OCI-LY1 (cell line): ENCODE data around the gene GID8.

Experiments used
- H2AFZ ChIP-seq: fragments of 200-600 bp; sonication (generic), shearing (Covaris generic); 2 replicates; pipeline ENCODE4 v1.6.0; 2014; ENCODE audit warnings: antibody characterized with exemption, mild to moderate bottlenecking, low read length
- H3F3A ChIP-seq: fragments of 200-600 bp; sonication (generic), shearing (Covaris generic); 2 replicates; pipeline ENCODE4 v1.6.0; 2014; ENCODE audit warnings: mild to moderate bottlenecking, antibody characterized with exemption, low read length, moderate library complexity; ENCODE audit not compliant: insufficient read depth
- H3K27ac ChIP-seq: fragments of 200-600 bp; sonication (generic); 2 replicates; pipeline ENCODE4 v1.5.1; 2014; ENCODE audit warnings: low read length, mixed run types, mild to moderate bottlenecking, low read depth; ENCODE audit not compliant: poor library complexity, severe bottlenecking
- H3K27me3 ChIP-seq: fragments of 200-600 bp; sonication (generic); 2 replicates; pipeline ENCODE4 v1.6.0; 2014; ENCODE audit warnings: antibody characterized with exemption, mild to moderate bottlenecking, low read length, moderate library complexity; ENCODE audit not compliant: insufficient read depth
- H3K36me3 ChIP-seq: fragments of 200-600 bp; sonication (generic); 2 replicates; pipeline ENCODE4 v1.6.1; 2014; ENCODE audit warnings: mild to moderate bottlenecking, antibody characterized with exemption, low read length, moderate library complexity, mixed read lengths; ENCODE audit not compliant: insufficient read depth
- H3K4me1 ChIP-seq: fragments of 200-600 bp; sonication (generic); 2 replicates; pipeline ENCODE4 v1.5.1; 2014; ENCODE audit warnings: mild to moderate bottlenecking, low read length, moderate library complexity; ENCODE audit not compliant: insufficient read depth, severe bottlenecking
- H3K4me2 ChIP-seq: fragments of 200-600 bp; sonication (generic), shearing (Covaris generic); 2 replicates; pipeline ENCODE4 v1.6.1; 2014; ENCODE audit warnings: low read length
- H3K4me3 ChIP-seq: fragments of 200-600 bp; sonication (generic); 2 replicates; pipeline ENCODE4 v1.5.1; 2014; ENCODE audit warnings: low read length, low read depth, mild to moderate bottlenecking, mixed read lengths; ENCODE audit not compliant: poor library complexity, severe bottlenecking
- H3K79me2 ChIP-seq: fragments of 200-600 bp; shearing (Covaris generic); 2 replicates; pipeline ENCODE4 v1.6.1; 2016; ENCODE audit warnings: mixed run types, low read length, mixed read lengths; ENCODE audit not compliant: insufficient read depth
- H3K9ac ChIP-seq: fragments of 200-600 bp; sonication (generic), shearing (Covaris generic); 2 replicates; pipeline ENCODE4 v1.6.1; 2014; ENCODE audit warnings: mild to moderate bottlenecking, low read length, mixed read lengths
- H3K9me2 ChIP-seq: fragments of 200-600 bp; sonication (generic), shearing (Covaris generic); 2 replicates; pipeline ENCODE4 v1.6.1; 2014; ENCODE audit warnings: low read depth, mild to moderate bottlenecking, low read length, mixed read lengths
- H3K9me3 ChIP-seq: fragments of 200-600 bp; shearing (Covaris generic); 2 replicates; pipeline ENCODE4 v1.6.1; 2014; ENCODE audit warnings: low read length, mixed read lengths
- H4K20me1 ChIP-seq: fragments of 200-600 bp; sonication (generic), shearing (Covaris generic); 2 replicates; pipeline ENCODE4 v1.6.0; 2016; ENCODE audit warnings: mild to moderate bottlenecking, low read length; ENCODE audit not compliant: insufficient read depth
- CTCF ChIP-seq: fragments of 200-600 bp; sonication (generic), shearing (Covaris generic); IDR thresholded peaks from 2 replicates; pipeline ENCODE4 v1.5.1; 2017; ENCODE audit warnings: mild to moderate bottlenecking, antibody characterized with exemption, low read length, moderate library complexity, mixed read lengths
- EZH2 ChIP-seq: fragments of 200-600 bp; sonication (generic), shearing (Covaris generic); IDR thresholded peaks from 2 replicates; pipeline ENCODE4 v1.8.0; 2017; ENCODE audit warnings: borderline replicate concordance, mixed run types, mild to moderate bottlenecking, antibody characterized with exemption, low read length, moderate library complexity, mixed read lengths

The GID8 gene

GRCh38 chr20:62899633-62900051 is 38.3 kb upstream of the GID8 start:
- peaks cover 66% of the 10 kb centered on the region for H3K36me3 ChIP-seq
- no peaks in the 10 kb centered on the region for H3K27me3 ChIP-seq
- H3K9ac ChIP-seq: 0 out of 2 replicates have a peak overlapping the region, but pooled peaks have one; percentile 2
- H3K4me1 ChIP-seq: peaks cover 26% of the 10 kb centered on the region
- H3F3A ChIP-seq: 0 out of 2 replicates have a peak, but pooled peaks cover 3% of the 10 kb centered on the region
- H3K4me2 ChIP-seq: no peak overlapping the region
- no peaks in the 10 kb centered on the region for H4K20me1 ChIP-seq
- H3K4me3 ChIP-seq: no peak overlapping the region
- H3K9me2 ChIP-seq: no peaks in the 10 kb centered on the region
- H3K9me3 ChIP-seq: no peaks in the 10 kb centered on the region
- H2AFZ ChIP-seq: no peak overlapping the region
- no peaks in the 10 kb centered on the region for H3K79me2 ChIP-seq
- H3K27ac ChIP-seq: no peak overlapping the region
- TF ChIP-seq EZH2 (no peak), CTCF (no peak)

DNA sequence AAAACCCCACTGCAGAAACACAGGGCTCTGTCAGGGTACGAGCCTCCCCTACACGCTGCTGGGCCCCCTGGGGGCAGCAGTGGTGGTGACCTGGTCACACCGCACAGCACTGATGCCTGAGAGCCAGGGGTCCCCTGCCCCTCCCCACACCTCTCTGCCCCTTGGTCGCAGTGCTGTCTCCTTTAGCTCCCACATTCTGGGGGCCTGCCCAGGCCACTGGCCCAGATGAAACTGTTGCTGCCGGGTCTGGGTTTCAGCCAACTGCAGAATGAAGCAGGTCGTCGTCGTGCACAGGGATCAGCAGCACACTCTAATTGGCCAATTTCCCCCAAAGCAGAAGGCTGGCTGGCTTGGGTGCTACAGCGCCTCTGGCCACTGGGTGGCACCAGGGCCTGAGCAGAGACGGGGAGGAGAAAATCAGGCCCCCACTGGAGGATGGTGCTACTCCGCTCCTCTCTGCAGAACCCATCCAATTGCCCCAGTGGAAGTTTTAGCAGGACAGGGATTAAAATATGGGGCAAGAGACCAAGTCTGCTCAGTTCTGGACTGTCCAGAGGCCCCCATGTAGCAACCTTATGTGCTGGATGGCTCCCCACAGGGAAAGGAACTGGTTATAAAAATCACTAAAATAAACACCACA is 37.8 kb upstream of the GID8 start:
- no peaks in the 10 kb centered on the region for H4K20me1 ChIP-seq
- 0 out of 2 replicates have a peak, but pooled peaks cover 3% of the 10 kb centered on the region for H3F3A ChIP-seq
- H3K79me2 ChIP-seq: no peaks in the 10 kb centered on the region
- H3K27ac ChIP-seq: peak overlapping the region; percentile 68
- peaks cover 26% of the 10 kb centered on the region for H3K4me1 ChIP-seq
- peak overlapping the region; percentile 9 for H3K4me3 ChIP-seq
- no peaks in the 10 kb centered on the region for H3K27me3 ChIP-seq
- H3K36me3 ChIP-seq: peaks cover 66% of the 10 kb centered on the region
- no peak overlapping the region; the same call in 1 of the 2 replicates for H3K9ac ChIP-seq
- no peaks in the 10 kb centered on the region for H3K9me3 ChIP-seq
- H3K4me2 ChIP-seq: peak overlapping the region; percentile 47; the same call in 1 of the 2 replicates
- no peak overlapping the region for H2AFZ ChIP-seq
- H3K9me2 ChIP-seq: no peaks in the 10 kb centered on the region
- TF ChIP-seq EZH2: no peak
- peak; percentile 74 for TF ChIP-seq CTCF

DNA sequence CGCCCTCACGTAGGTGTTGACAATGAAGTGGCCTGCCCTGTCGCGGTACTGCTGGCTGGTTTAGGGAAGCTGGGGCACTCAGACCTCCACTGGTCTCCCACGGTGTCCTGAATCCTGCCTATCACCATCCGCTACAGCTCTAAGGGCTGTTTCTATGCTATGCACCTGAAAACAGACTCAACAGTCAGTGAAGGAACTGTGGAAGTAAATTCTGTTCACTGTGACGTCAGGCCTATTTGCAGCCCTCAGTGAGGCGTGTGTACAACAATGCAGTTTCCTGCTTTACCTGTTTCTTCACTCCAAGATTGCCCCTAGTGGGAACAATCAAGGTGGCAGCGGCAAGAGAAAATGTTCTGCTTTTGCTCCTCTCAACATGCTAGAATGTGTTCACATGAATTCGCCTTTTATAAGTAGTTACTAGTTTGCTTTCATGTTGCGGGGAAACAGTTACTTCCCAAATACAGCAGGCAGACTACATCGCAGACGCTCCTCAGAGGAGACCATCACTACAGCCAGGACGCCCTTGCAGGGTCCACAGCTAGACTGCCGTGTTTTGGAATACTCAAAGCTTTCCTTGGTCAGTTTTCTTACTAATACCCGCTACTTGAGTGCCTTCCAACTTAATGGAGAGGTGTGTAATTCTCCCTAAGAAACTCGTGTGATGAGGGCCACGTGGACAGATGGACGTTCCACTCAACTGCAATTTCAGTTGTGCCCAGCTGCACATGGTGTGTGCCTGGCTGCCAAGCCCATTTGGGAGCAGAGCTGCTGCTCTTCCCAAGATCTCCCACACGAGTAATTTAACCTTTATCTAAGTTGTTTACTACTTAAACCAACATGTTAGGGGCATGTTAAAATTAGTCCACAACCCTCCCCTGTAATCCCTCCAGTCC is 37.0 kb upstream of the GID8 start:
- H3K79me2 ChIP-seq: no peaks in the 10 kb centered on the region
- H3K27ac ChIP-seq: peak overlapping the region; percentile 68
- no peaks in the 10 kb centered on the region for H3K27me3 ChIP-seq
- peaks cover 66% of the 10 kb centered on the region for H3K36me3 ChIP-seq
- no peaks in the 10 kb centered on the region for H3K9me2 ChIP-seq
- H3K9ac ChIP-seq: no peak overlapping the region; the same call in 1 of the 2 replicates
- no peaks in the 10 kb centered on the region for H3K9me3 ChIP-seq
- no peak overlapping the region for H2AFZ ChIP-seq
- no peak for TF ChIP-seq EZH2
- no peak for TF ChIP-seq CTCF
- H4K20me1 ChIP-seq: no peaks in the 10 kb centered on the region
- 0 out of 2 replicates have a peak, but pooled peaks cover 3% of the 10 kb centered on the region for H3F3A ChIP-seq
- H3K4me1 ChIP-seq: peaks cover 26% of the 10 kb centered on the region
- H3K4me3 ChIP-seq: peak overlapping the region; percentile 9
- peak overlapping the region; percentile 47 for H3K4me2 ChIP-seq
